GM04504 (cell line): ENCODE results near the gene POLR3B.
"Not testable (repeated sequence)": the region's sequence is repeated elsewhere in the genome, so short reads cannot be mapped to it uniquely, and the experiment has no call there.

Source experiments
- DNase-seq: peaks from one replicate; pipeline ENCODE4 v3.0.0-alpha.2; 2012; ENCODE audit warnings: low read depth

POLR3B gene

GRCh38 chr12:106342397-106343213, 14.9 kb upstream of the POLR3B start:
- DNase-seq = peak; percentile 77

DNA sequence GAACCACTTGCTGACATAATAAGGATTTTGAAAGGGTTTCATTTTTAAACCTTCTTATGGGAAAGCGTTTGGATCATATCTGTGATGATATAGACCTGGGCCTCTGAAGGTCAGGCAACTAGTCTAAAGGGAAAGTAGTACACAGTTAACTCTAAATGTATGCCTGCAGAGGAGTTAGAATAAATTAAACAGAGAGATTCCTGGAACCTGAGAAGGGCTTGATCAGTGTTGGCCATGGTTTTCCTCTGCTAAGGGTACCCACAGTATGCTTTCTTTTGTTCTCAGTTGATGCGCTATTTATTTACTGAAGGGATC, 14.4 kb upstream of the POLR3B start:
- no peak for DNase-seq

DNA sequence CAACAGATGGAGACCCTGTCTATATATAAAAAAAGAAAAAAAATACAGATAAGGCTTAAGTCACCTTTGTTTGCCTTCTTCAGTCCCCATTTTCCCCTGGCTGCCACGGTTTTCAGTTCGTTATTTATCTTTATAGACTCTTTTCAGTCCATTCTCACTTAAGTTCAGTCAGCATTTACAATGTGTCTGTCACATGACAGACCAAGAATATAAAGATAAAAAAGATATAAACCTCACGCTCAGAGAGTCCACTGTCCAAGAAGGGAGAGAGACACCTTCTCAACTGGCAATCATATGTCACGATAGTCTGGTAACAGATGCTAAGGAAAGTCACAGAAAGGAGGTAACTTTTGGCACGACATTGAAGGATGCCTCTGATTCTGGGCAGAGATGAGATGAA, 13.4 kb upstream of the POLR3B start:
- DNase-seq = no peak

DNA sequence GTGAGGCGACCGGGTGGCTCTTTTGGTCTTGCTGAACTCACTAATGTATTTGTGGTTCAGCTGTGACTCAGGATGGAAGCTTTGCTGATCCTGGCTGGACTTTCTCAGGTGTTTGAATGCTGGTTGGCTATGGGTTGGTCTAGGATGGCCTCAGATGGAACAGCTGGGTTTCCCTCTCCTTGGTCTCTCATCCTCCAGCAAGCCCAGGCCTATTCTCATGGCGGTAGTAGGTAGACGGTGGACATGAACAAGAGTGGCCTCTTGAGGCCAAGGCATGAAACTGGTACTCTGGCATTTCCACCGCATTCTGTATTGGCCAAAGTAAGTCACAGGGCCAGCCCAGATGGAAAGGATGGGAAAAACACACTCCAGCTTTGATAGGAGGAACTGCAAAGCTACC, 11.8 kb upstream of the POLR3B start:
- DNase-seq = peak; percentile 40

DNA sequence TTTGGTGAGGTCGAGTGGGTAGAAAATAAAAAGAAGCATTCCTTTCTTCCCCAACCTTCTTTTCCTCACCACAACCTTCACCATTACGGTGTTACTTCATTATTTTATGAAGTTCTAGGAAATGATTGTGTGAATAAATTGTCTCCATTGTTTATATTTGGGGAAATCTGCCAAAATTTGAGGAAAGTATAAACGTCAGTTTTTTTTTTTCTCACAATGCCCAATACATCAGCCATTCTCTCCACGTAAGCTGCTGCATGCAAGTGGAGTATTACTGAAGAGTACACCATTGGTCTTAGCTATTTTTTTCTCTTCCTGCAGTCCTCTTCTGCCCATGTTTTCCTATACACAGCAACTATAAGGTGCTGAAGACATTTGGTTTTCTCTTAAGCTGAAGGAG, 9.1 kb upstream of the POLR3B start:
- no peak for DNase-seq

DNA sequence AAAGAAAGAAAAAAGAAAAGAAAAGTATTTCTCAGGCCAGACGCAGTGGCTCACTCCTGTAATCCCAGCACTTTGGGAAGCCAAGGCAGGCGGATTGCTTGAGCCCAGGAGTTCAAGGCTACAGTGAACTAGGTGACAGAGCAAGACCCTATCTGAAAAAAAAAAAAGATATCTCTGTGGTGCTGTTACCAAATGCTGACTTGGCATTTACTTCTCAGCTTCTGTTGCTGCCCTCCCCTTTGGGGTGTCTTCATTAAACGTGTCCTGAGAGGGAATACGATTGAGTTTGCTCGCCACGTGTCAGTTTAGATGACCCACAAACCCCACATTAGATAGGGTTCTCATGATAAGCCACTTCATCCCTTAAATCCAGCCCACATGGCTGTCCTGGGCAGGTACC, 4.4 kb upstream of the POLR3B start:
- DNase-seq = no peak

DNA sequence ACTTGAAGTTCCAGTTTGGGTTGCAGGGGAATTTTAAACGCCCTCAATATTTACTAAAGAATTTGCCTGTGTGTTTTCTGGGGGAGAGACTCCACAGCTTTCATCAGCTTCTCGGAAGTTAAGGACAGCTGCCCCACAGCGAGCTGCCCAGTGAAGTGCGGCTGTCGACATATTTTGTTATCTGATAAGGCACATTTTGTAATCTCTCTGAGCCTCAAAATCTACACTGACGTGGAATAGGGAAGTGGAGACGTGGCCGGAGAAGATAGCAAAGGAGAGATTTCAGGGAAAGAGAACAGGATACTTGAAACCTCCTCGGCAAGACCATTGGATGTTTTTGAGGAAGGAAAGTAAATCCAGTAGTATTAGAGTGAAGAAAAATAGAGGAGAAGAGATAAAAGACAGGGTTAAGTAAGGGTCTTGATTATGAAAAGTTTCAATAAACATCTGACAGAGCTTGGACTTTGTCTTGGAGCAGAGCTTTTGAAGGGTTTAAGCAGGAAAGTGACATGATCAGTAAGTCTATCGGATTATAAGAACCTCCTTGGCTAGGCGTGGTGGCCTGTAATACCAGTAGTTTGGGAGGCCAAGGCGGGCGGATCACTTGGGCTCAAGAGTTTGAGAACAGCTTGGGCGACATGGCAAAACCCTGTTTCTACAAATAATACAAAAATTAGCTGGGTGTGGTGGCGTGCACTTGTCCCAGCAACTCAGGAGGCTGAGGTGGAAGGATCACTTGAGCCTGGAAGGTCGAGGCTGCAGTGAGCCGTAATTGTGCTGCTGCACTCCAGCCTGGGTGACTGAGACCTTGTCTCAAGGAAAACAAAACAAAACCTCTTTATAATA, 1.1 kb downstream of the POLR3B start:
- no peak for DNase-seq

- no peak for DNase-seq
Measured at GRCh38 chr12:106359646-106360399, 2.3 kb downstream of the POLR3B start.

- DNase-seq = no peak
Measured at GRCh38 chr12:106360400-106360994, 2.9 kb downstream of the POLR3B start.

DNA sequence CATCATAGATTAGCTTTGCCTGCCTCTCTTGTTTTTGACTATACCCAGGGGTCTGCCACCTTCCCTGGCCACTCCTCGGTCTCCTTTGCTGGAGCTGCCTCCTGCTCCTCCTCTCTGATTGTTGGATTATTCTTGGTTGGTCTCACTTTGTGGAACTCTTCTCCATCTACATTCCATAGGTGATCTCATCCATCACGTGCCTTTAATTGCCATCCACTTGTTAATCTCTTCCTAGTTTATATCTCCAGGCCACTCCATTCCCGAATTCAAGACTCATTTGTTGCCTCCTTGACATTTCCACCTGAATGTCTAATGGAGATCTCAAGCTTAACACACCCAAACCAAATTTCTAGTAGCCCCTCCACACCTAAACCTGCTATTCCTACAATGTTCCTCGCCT, 5.4 kb downstream of the POLR3B start:
- DNase-seq = no peak

GRCh38 chr12:106364261-106364660, 6.7 kb downstream of the POLR3B start:
- no peak for DNase-seq

DNA sequence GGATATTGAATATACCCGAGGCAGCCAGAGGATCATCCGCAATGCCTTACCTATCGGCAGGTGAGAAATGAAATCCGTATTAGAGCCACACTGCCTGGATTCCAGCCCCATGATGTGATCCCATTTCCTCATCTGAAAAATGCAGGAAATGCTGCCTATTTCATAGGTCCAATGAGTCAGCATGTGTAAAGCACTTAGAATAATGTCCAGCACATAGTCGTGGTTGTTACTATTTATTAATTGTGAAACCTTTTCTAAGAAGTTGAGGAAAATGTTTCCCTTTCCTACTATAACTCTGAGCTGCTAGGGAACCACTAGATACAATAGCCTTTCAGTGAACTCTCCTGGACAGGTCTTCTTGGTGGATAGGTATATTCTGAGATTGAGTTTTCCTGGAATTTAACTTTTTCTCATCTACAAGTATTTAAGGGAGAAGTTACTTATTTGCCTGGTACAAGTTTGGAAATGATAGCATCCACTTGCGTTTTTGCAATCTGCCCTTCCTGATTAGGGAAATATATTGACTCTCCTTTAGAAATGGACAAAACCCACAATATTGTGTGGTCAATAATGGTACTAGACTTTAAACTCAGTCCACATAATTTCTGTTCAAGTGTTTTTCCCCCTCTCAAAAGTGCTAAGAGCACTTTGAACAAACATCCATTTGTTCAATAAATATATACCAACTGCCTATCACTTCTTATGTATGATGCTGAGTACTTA, 12.2 kb downstream of the POLR3B start:
- peak; percentile 40 for DNase-seq

GRCh38 chr12:106378788-106379187, 21.2 kb downstream of the POLR3B start:
- DNase-seq = no peak

GRCh38 chr12:106380954-106381353, 23.4 kb downstream of the POLR3B start:
- DNase-seq = no peak

GRCh38 chr12:106381866-106382265, 24.3 kb downstream of the POLR3B start:
- not testable (repeated sequence) for DNase-seq

- DNase-seq = no peak
Measured at GRCh38 chr12:106386813-106387535, 29.4 kb downstream of the POLR3B start.

GRCh38 chr12:106387848-106388377, 30.4 kb downstream of the POLR3B start:
- no peak for DNase-seq

- DNase-seq = no peak
Measured at GRCh38 chr12:106389151-106389550, 31.6 kb downstream of the POLR3B start.

DNA sequence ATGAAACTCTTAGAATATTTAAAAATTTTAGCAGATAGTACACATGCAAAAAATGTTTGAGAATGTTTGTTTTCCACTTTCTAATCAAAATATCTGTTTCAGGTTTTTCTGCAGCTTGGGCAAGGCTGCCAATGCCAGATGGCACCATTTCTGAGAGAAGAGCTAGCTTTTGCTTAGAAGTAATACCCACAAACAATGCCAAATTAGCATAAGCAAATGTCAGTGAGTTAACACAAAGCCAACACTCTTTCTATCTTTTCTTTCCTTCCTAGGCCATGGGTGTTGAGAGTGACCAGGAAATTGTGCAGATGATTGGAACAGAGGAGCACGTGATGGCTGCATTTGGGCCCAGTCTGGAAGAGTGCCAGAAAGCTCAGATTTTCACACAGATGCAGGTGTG, 35.2 kb downstream of the POLR3B start:
- DNase-seq = no peak

DNA sequence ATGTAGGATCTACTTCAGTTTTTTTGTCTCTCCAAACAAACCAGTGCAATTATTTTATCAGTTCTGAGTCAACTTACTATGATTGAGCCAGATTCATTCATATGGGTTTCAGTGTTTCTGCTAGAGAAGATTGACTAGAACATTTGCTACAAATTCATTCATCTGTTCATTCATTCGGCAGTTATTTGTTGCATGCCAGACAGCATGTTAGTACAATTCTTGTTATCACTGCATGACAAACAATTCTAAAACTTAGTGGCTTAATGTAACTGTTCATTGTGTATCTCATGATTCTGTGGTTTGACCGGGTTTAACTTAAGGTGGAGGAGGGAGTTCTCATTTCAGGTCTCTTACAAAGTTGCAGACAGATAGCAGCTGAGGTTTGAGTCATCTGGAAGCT, 52.3 kb downstream of the POLR3B start:
- no peak for DNase-seq

DNA sequence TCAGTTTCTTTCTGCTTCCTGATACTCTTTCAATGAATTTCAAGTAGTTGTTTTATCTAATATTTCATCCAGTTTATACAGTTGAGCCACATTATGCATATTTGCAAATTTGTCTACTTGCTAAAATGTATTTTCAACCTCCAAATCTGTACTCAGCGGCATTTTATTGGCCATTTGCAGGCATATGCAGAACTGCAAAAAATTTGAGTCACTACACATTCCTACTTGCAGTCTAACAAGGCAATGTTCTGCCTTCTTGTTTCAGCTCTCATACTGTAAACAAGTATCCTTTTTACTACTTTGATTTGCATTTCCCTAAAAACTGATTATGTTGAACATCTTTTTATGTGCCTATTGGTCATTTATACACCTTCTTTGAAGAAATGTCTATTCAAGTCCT, 55.0 kb downstream of the POLR3B start:
- no peak for DNase-seq
